OCI-LY1 (cell line): ENCODE data around the gene DPYSL3.

ENCODE experiments used
- H2AFZ ChIP-seq: fragments of 200-600 bp; sonication (generic), shearing (Covaris generic); 2 replicates; pipeline ENCODE4 v1.6.0; 2014; ENCODE audit warnings: antibody characterized with exemption, mild to moderate bottlenecking, low read length
- H3F3A ChIP-seq: fragments of 200-600 bp; sonication (generic), shearing (Covaris generic); 2 replicates; pipeline ENCODE4 v1.6.0; 2014; ENCODE audit warnings: mild to moderate bottlenecking, antibody characterized with exemption, low read length, moderate library complexity; ENCODE audit not compliant: insufficient read depth
- H3K27ac ChIP-seq: fragments of 200-600 bp; sonication (generic); 2 replicates; pipeline ENCODE4 v1.5.1; 2014; ENCODE audit warnings: low read length, mixed run types, mild to moderate bottlenecking, low read depth; ENCODE audit not compliant: poor library complexity, severe bottlenecking
- H3K27me3 ChIP-seq: fragments of 200-600 bp; sonication (generic); 2 replicates; pipeline ENCODE4 v1.6.0; 2014; ENCODE audit warnings: antibody characterized with exemption, mild to moderate bottlenecking, low read length, moderate library complexity; ENCODE audit not compliant: insufficient read depth
- H3K36me3 ChIP-seq: fragments of 200-600 bp; sonication (generic); 2 replicates; pipeline ENCODE4 v1.6.1; 2014; ENCODE audit warnings: mild to moderate bottlenecking, antibody characterized with exemption, low read length, moderate library complexity, mixed read lengths; ENCODE audit not compliant: insufficient read depth
- H3K4me1 ChIP-seq: fragments of 200-600 bp; sonication (generic); 2 replicates; pipeline ENCODE4 v1.5.1; 2014; ENCODE audit warnings: mild to moderate bottlenecking, low read length, moderate library complexity; ENCODE audit not compliant: insufficient read depth, severe bottlenecking
- H3K4me2 ChIP-seq: fragments of 200-600 bp; sonication (generic), shearing (Covaris generic); 2 replicates; pipeline ENCODE4 v1.6.1; 2014; ENCODE audit warnings: low read length
- H3K4me3 ChIP-seq: fragments of 200-600 bp; sonication (generic); 2 replicates; pipeline ENCODE4 v1.5.1; 2014; ENCODE audit warnings: low read length, low read depth, mild to moderate bottlenecking, mixed read lengths; ENCODE audit not compliant: poor library complexity, severe bottlenecking
- H3K79me2 ChIP-seq: fragments of 200-600 bp; shearing (Covaris generic); 2 replicates; pipeline ENCODE4 v1.6.1; 2016; ENCODE audit warnings: mixed run types, low read length, mixed read lengths; ENCODE audit not compliant: insufficient read depth
- H3K9ac ChIP-seq: fragments of 200-600 bp; sonication (generic), shearing (Covaris generic); 2 replicates; pipeline ENCODE4 v1.6.1; 2014; ENCODE audit warnings: mild to moderate bottlenecking, low read length, mixed read lengths
- H3K9me2 ChIP-seq: fragments of 200-600 bp; sonication (generic), shearing (Covaris generic); 2 replicates; pipeline ENCODE4 v1.6.1; 2014; ENCODE audit warnings: low read depth, mild to moderate bottlenecking, low read length, mixed read lengths
- H3K9me3 ChIP-seq: fragments of 200-600 bp; shearing (Covaris generic); 2 replicates; pipeline ENCODE4 v1.6.1; 2014; ENCODE audit warnings: low read length, mixed read lengths
- H4K20me1 ChIP-seq: fragments of 200-600 bp; sonication (generic), shearing (Covaris generic); 2 replicates; pipeline ENCODE4 v1.6.0; 2016; ENCODE audit warnings: mild to moderate bottlenecking, low read length; ENCODE audit not compliant: insufficient read depth
- EZH2 ChIP-seq: fragments of 200-600 bp; sonication (generic), shearing (Covaris generic); IDR thresholded peaks from 2 replicates; pipeline ENCODE4 v1.8.0; 2017; ENCODE audit warnings: borderline replicate concordance, mixed run types, mild to moderate bottlenecking, antibody characterized with exemption, low read length, moderate library complexity, mixed read lengths
- TF ChIP-seq, protein P1 (sequence below): fragments of 200-600 bp; sonication (generic), shearing (Covaris generic); IDR thresholded peaks from 2 replicates; pipeline ENCODE4 v1.5.1; 2017; ENCODE audit warnings: mild to moderate bottlenecking, antibody characterized with exemption, low read length, moderate library complexity, mixed read lengths

The DPYSL3 gene

DNA sequence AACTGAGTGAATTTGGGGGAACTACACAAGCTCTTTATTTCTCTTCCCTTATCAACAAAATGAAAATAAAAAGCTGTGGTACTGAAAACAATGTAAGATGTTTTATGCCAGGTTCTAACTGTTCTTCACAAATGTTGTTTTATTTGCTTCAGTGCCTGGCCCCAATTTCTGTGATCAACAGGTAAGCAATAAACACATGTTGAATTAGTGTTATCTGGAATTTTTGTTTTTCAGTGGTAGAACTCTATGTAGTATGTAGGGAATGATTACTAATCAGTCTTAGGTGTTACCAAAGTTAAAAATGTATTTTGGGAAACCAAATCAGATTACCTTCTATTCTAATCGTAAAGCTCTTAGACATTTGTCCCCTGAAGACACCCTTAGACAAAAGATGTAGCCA, 7.5 kb upstream of the DPYSL3 start:
- no peak overlapping the region for H3K27ac ChIP-seq
- H3K79me2 ChIP-seq: no peaks in the 10 kb centered on the region
- H3K4me3 ChIP-seq: no peak overlapping the region
- no peak overlapping the region for H3K4me2 ChIP-seq
- no peak overlapping the region for H3K9ac ChIP-seq
- no peak overlapping the region for H2AFZ ChIP-seq
- H3F3A ChIP-seq: no peaks in the 10 kb centered on the region
- no peaks in the 10 kb centered on the region for H4K20me1 ChIP-seq
- H3K9me2 ChIP-seq: no peaks in the 10 kb centered on the region
- no peaks in the 10 kb centered on the region for H3K4me1 ChIP-seq
- H3K9me3 ChIP-seq: no peaks in the 10 kb centered on the region
- no peaks in the 10 kb centered on the region for H3K36me3 ChIP-seq
- no peaks in the 10 kb centered on the region for H3K27me3 ChIP-seq
- TF ChIP-seq EZH2: no peak
- TF ChIP-seq, protein P1, sequence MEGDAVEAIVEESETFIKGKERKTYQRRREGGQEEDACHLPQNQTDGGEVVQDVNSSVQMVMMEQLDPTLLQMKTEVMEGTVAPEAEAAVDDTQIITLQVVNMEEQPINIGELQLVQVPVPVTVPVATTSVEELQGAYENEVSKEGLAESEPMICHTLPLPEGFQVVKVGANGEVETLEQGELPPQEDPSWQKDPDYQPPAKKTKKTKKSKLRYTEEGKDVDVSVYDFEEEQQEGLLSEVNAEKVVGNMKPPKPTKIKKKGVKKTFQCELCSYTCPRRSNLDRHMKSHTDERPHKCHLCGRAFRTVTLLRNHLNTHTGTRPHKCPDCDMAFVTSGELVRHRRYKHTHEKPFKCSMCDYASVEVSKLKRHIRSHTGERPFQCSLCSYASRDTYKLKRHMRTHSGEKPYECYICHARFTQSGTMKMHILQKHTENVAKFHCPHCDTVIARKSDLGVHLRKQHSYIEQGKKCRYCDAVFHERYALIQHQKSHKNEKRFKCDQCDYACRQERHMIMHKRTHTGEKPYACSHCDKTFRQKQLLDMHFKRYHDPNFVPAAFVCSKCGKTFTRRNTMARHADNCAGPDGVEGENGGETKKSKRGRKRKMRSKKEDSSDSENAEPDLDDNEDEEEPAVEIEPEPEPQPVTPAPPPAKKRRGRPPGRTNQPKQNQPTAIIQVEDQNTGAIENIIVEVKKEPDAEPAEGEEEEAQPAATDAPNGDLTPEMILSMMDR: no peak

DNA sequence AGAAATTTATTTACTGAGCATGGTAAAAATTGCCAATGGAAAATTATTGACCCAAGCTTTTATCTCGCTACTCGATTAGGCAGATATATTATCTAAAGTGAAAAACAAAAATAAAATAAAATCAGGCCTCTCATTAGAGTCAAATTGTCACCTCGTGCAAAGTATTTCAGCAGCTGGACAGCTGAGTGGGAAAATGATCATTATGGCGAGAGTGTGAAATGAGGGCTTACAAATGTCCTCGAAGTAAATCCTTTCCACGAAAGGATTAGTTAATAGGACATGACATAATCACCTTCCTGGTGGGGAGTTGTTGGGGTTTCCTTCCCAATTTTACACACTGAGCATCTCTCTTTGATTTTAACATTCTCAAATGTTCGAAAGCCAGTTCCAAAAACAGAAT, 5.4 kb upstream of the DPYSL3 start:
- Histone ChIP-seq H3K9ac (no peak overlapping the region), H4K20me1 (no peaks in the 10 kb centered on the region), H3K4me2 (no peak overlapping the region), H2AFZ (no peak overlapping the region), H3K27me3 (no peaks in the 10 kb centered on the region), H3K79me2 (no peaks in the 10 kb centered on the region), H3K36me3 (no peaks in the 10 kb centered on the region), H3K9me3 (no peaks in the 10 kb centered on the region), H3F3A (no peaks in the 10 kb centered on the region), H3K27ac (no peak overlapping the region), H3K4me1 (no peaks in the 10 kb centered on the region), H3K9me2 (no peaks in the 10 kb centered on the region), H3K4me3 (no peak overlapping the region)
- no peak for TF ChIP-seq EZH2
- TF ChIP-seq, protein P1: no peak

DNA sequence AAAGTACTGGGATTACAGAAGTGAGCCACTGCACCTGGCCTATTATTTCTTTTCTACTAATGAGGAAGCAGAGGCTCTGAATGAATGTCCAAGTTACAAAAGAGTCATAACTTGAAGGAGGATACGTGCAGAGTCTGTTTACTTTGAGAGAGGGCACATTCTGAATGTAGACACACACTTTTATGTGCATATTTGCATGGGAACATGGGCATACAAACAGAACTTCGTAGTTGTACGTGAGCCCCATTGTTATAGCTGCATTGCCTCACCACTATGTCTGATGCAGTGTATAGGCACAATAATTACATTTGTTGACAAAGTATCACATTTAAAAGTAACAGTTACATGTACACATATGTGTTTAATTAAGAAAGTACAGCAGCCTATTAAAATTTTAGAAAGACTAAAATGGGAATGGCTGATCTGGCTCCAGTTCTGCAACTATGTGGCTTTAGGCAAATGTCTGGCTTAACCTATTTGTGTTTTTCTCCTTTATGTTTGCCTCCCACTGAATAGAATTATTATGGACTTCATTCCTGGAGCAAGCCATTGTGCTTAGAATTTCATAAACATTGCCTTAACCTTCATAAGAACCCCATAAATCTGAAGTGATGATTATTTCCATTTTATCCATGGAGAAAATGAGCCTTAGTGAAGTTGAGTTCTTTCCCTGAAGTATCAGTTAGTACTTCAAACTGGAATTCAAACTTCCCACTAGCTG, 3.0 kb upstream of the DPYSL3 start:
- H2AFZ ChIP-seq: no peak overlapping the region
- H3K4me2 ChIP-seq: no peak overlapping the region
- no peaks in the 10 kb centered on the region for H3F3A ChIP-seq
- H3K9ac ChIP-seq: no peak overlapping the region
- H3K27me3 ChIP-seq: no peaks in the 10 kb centered on the region
- H3K27ac ChIP-seq: no peak overlapping the region
- H4K20me1 ChIP-seq: no peaks in the 10 kb centered on the region
- H3K4me3 ChIP-seq: no peak overlapping the region
- H3K79me2 ChIP-seq: no peaks in the 10 kb centered on the region
- no peaks in the 10 kb centered on the region for H3K9me3 ChIP-seq
- H3K9me2 ChIP-seq: no peaks in the 10 kb centered on the region
- no peaks in the 10 kb centered on the region for H3K36me3 ChIP-seq
- no peak for TF ChIP-seq EZH2
- TF ChIP-seq, protein P1: no peak
- H3K4me1 ChIP-seq: no peaks in the 10 kb centered on the region
